GM12875 (cell line): ENCODE results near the gene UBR3.
"Not testable (repeated sequence)": the region's sequence is repeated elsewhere in the genome, so short reads cannot be mapped to it uniquely, and the experiment has no call there.

Experiments
- H3K4me3 ChIP-seq: one replicate; pipeline ENCODE4 v1.5.1; 2011; ENCODE audit warnings: low read depth, low read length, control low read depth
- TF ChIP-seq, protein P1 (sequence below): IDR thresholded peaks from 2 replicates; pipeline ENCODE4 v1.5.1; 2011; ENCODE audit warnings: low read depth, mild to moderate bottlenecking, control low read depth, inconsistent platforms, low read length, moderate library complexity, borderline replicate concordance; ENCODE audit not compliant: insufficient read depth

UBR3 gene

DNA sequence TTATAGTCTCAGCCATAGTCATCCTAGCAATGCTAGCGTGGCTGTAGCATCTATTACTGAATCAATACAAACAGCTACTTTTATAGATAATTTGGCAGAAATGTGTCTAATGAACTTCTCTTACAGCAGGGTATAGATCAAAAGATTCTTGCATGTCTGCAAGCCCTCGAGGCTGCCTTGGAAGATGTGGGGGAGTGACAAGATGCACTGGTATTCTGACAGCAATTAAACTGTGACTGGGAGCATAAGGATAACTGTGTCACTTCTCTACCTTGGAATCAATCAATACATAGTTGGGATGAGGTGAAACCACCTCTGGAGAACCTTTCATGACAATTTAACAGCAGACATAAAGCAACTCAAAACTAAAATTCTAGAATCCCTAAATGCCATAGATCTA, 291.4 kb downstream of the UBR3 start:
- TF ChIP-seq, protein P1, sequence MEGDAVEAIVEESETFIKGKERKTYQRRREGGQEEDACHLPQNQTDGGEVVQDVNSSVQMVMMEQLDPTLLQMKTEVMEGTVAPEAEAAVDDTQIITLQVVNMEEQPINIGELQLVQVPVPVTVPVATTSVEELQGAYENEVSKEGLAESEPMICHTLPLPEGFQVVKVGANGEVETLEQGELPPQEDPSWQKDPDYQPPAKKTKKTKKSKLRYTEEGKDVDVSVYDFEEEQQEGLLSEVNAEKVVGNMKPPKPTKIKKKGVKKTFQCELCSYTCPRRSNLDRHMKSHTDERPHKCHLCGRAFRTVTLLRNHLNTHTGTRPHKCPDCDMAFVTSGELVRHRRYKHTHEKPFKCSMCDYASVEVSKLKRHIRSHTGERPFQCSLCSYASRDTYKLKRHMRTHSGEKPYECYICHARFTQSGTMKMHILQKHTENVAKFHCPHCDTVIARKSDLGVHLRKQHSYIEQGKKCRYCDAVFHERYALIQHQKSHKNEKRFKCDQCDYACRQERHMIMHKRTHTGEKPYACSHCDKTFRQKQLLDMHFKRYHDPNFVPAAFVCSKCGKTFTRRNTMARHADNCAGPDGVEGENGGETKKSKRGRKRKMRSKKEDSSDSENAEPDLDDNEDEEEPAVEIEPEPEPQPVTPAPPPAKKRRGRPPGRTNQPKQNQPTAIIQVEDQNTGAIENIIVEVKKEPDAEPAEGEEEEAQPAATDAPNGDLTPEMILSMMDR: no peak

DNA sequence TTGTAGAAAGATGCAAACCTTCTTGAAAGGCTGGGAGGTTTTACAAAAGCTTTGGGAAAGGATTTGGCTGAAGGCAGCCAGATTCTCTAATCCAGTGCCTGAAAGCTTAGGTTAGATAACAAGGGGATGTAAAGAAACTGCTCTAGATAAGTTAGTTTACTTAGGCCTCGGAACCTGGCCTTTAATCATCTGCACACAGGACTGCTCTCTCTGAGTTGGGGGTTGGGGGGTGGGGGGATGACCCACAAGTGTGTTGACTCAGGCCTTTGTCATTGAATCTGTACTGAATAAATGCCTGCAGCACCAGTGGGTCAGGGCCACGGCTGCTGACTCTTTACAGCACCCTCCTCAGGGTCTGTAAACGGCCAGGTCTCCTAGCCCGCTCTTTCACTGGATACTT, 292.1 kb downstream of the UBR3 start:
- not testable (repeated sequence) for H3K4me3 ChIP-seq

More for the DNA sequence above, 291.4 kb downstream of the UBR3 start:
- no peak overlapping the region for H3K4me3 ChIP-seq

DNA sequence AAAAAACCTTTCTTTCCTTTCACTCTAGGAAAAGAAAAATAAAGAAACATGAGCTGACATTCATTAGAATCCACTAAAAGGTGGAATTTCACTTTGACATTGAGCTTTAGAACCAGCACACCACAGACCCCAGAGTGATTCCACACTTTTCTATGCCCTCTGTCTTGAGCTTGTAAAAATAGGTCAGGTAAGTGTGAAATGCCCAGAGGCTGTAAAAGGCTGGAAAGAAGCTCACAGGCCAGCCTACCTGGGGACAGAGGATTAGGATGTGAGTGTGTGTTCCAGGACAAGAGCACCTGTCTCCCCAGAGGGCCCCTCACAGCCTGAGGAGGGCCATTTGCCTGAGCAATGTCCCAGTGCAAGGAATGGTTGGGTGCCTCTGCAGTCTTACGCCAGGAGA, 294.4 kb downstream of the UBR3 start:
- TF ChIP-seq, protein P1: no peak

DNA sequence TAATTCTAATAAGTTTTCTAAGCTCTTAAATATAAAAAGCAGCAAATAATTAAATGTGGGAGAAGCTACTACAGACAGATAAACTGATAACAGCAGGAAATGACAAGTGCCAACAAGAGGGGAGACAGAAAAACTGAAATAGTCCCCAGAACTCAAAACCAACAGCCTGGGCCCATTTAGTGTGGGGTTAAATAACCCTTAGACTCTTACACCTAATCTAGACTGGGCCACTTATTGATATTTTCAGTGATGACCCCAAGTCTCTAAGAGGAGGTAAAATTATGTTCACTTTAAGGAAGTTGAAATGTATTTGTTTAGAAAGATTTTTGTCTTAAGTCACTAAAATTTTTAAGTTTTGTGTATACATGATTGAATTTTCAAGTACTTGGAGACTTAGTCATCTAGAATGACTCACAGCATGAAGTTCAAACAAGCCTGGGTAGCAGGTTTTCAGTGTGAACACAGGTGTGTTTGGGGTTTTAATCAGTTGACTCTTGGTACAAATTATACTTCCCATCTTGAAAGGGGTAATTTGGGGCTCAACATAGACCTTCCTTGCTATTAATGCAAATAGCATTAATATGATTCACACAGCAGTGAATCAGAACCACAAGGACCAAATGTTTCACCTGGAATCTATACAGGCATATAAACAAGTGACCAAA, 295.8 kb downstream of the UBR3 start:
- H3K4me3 ChIP-seq: no peak overlapping the region
- TF ChIP-seq, protein P1: no peak

More for the DNA sequence above, 294.4 kb downstream of the UBR3 start:
- H3K4me3 ChIP-seq: no peak overlapping the region

DNA sequence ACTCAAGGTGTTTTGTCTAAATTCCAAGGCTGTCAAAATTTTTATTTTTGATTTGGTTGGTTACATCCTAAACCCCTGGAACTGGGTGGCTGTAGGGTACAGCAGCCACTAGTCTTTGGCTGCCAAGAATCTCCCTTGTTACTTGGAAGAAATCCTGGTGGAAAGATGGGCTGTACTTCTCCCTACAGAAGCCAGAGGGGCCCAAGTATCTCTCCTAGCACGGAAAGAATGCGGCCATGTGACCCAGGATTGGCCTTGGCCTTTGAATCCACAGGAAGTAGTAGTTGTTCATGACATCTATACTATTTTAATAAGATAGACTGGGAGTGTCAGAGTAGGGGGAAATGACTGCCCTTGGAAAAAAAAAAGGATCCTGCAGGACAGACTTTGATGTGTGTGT, 296.3 kb downstream of the UBR3 start:
- H3K4me3 ChIP-seq: no peak overlapping the region
- TF ChIP-seq, protein P1: no peak

DNA sequence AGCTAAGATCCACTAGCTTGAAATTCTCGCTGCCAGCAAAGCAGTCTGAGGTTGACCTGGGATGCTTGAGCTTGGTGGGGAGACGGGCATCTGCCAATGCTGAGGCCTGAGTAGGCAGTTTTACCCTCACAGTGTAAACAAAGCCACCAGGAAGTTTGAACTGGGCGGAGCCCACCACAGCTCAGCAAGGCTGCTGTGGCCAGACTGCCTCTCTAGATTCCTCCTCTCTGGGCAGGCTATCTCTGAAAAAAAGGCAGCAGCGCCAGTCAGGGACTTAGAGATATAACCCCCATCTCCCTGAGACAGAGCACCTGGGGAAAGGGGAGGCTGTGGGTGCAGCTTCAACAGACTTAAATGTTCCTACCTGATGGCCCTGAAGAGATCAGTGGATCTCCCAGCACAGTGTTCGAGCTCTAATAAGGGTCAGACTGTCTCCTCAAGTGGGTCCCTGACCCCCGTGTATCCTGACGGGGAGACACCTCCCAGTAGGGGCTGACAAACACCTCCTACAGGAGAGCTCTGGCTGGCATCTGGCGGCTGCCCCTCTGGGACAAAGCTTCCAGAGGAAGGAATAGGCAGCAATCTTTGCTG, 299.0 kb downstream of the UBR3 start:
- H3K4me3 ChIP-seq: not testable (repeated sequence)
